Daoy (cell line): ENCODE measurements around the gene DNAH14. TPM values are rescaled to one million over a fixed set of nuclear protein-coding genes. Genes with fewer than 3 reads are reported as not detected.

Source experiments
- DNase-seq: peaks from one replicate; pipeline ENCODE4 v3.0.0-alpha.2; 2015; ENCODE audit warnings: low read depth
- total RNA-seq: library from RNA; depleted of rRNA; stranded (reverse); fragments of >200 nt; shearing (Covaris generic); gene quantifications from 2 replicates; pipeline ENCODE4 v1.2.3, GENCODE V29; 2014

The DNAH14 gene
- total RNA-seq, 1 experiment from 2014 or later, result 32.5 TPM

DNA sequence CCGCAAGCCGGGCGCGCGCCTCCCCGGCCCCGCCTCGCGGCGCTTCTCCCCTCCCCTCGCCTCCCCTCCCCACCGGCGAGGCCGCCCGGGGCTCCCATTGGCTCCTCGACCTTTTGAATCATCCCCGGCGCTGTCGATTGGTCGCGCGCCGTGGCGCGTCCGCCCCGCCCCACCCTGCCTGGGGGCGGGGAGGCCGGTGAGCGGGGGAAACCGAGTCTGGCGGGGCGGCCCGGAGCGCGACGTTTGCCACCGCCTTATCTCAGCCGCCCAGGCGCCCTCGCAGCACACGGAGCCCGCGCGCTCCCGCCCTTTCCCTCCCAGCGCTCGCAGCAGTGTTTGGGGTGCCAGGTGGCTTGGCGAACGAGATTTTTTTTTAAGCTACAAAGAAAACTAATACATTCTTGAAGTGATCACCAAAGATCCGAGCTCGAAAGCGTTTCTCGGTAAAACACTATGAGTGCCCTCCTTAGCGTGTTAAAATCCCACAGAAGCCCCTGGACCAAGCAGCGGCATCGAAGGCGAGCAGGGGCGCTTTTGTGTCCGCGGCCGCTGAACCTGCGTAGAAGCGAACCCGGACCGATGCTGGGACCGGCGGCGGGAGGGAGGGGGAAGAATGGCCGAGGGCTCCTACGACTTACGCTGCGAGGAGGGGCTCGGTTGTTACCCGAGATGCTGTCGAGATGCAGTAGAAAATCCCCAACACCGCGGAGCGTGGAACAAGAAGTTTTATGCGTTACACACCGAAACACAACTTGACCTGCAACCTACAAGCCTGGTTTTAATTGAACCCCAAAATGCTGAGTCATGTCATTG lies 498.8 kb downstream of the DNAH14 start:
- DNase-seq, result peak; percentile 96

DNA sequence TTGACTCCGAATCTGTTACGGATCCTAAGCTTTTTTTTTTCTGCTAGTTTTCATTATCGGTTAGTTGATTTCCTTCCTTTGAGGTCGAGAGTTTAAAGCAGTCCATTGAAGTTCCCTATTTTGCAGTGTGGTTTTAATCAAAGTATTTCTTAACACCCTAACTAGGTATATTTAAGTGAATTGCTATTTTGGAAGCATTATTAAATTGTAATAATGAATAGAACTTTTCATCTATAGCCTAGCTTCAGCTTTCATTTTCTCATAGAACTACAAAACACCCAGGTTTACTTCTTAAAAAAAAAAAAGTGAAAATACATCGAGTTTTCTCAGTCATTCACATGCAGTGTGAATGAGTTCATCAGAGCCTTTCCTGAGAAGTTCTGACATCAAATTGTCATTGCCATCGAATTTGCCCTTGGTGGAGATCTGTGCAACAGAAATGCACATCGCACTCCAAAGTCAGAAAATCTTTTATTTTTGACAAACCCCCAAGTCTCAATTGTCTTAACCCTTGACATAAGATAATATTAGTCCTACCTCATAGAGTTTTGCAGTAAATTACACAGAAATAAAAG lies 499.5 kb downstream of the DNAH14 start:
- no peak for DNase-seq

DNA sequence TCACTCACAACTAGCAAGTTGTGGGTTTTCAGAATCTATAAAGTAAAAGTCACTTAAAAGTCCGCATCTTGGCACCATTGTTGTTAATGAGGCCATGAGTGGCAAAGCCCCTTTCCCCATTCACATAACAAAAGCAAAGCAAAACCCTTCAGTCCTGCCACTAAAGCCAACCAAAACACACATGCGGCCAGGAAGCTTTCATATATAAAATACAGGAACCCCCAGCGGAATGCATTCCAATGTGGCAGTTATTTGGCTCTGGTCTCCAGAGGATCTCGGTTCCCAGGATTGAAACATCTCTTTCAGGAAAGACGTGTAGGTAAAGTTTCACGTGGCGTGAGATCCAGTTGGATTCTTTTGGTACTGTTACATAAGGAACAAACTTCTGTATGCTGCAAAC lies 500.8 kb downstream of the DNAH14 start:
- DNase-seq, result no peak

DNA sequence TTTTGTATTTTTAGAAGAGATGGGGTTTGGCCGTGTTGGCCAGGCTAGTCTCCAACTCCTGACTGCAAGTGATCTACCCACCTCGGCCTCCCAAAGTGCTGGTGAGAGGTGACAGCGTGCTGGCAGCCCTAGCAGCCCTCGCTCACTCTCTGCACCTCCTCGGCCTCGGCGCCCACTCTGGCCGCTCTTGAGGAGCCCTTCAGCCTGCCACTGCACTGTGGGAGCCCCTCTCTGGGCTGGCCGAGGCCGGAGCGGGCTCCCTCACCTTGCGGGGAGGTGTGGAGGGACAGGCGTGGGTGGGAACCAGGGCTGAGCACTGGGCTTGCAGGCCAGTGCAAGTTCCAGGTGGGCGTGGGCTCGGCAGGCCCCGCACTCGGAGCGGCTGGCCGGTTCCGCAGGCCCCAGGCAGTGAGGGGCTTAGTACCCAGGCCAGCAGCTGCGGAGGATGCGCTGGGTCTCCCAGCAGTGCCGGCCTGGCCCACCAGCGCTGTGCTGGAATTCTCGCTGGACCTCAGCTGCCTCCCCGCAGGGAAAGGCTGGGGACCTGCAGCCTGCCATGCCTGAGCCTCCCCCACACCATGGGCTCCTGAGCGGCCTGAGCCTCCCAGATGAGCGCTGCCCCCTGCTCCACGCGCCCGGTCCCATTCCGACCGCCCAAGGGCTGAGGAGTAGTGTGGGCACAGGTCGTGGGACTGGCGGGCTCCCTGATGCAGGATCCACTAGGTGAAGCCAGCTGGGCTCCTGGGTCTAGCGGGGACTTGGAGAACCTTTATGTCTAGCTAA lies 501.8 kb downstream of the DNAH14 start:
- no peak for DNase-seq

DNA sequence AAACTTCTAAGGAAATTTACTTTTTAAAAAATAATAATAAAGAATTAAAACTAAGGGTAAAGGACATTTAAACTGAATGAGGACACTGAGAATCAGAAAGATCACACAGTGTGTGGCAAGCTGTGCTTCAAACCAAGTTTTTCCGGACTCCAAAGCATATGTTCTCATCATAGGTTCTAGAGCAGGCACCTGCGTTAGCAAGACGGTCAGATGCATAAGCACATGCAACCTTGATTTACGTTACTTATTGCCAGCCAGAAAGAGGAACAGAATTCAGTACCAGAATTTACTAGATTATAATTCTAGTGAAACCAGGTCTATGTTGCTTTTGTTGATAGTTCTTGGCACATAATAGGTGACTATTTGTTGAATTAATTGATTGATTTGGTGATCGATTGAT lies 504.6 kb downstream of the DNAH14 start:
- DNase-seq, result no peak

DNA sequence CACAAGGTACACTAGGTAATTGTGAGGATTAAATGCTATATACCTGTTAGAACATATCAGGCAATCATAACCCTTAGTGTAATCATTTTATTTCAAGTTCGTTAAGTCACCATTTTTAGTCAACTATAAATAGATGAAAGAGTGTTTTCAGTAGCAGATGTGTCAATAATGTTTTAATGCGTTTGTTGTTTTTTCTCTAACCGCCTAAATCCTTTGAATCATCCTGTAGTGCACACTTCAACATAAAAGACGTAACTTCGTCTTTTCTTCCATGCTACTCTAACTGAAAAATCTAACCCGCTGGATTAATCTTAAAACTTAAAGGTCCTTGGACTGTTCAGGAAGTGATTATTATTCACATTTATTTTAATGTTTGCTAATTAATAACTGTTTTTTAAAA lies 505.6 kb downstream of the DNAH14 start:
- no peak for DNase-seq

DNA sequence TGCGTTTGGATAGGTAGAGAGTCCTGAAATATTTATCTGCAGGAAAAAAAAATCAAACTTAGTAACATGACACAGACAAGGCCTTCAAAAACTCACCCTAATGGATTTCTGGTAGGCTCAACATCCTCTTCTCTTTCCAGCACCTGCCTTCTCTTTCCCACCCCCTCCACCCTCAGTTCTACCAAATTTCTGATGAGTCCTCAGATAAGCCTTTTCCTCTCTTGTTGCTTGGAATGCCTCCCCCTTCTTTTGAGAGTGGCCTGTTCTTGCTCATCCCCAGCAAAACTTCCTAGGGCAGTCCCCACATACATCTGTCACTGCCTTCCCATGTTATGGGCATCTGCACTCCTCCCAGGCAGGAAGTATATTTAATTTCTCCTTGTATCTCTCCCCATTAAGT lies 506.0 kb downstream of the DNAH14 start:
- no peak for DNase-seq

DNA sequence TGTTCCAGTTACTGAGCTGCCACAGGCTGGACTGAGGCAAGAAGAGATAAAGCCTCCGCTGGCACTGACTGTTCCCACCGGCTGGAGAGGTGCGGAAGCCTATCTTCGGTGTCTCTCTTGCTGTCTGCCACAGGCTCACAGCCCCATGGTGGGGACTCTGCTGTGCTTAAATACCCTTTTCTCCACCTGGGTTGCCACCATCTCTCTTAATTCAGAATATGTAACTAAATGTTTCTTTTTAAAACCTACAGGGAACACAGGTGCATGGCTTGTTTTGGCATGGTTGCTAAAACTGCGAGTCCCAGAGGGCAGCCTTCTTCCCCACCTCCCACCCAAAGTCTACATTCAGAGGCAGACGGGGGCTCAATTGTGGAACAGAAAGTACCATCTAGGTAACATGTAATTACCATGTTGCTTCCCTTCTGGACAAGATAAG lies 506.5 kb downstream of the DNAH14 start:
- DNase-seq, result no peak

DNA sequence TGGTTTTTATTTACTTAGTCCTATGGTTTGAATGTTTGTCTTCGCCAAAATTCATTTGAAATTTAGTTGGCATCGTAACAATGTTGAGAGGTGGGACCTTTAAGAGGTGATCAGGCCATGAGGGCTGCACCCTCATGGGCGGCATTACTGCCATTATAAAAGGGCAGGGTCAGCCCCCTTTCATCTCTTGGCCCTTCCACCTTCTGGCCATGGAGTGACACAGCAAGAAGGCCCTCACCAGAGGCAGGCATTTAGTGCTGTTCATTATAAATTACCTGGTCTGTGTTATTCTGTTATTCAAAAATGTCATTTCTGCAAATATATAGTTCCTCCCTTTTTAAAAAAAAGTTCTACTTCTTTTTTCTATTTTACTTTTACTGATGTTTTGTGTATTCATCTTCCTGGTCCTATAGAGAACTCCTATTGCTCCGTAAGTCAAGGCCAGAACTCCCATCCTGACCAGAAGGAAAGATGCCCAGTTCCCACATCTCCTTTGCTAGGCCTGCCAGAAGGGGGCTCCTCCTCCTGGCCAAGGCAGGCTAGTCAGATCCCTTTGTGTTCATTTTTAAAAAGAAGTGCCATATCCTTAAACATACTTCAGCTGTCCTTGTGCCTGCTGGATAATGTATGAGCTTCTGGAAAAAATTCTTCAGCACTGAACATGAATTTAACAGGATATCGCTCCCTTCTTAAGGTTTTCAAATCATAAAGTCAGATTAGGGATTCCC lies 508.4 kb downstream of the DNAH14 start:
- no peak for DNase-seq

DNA sequence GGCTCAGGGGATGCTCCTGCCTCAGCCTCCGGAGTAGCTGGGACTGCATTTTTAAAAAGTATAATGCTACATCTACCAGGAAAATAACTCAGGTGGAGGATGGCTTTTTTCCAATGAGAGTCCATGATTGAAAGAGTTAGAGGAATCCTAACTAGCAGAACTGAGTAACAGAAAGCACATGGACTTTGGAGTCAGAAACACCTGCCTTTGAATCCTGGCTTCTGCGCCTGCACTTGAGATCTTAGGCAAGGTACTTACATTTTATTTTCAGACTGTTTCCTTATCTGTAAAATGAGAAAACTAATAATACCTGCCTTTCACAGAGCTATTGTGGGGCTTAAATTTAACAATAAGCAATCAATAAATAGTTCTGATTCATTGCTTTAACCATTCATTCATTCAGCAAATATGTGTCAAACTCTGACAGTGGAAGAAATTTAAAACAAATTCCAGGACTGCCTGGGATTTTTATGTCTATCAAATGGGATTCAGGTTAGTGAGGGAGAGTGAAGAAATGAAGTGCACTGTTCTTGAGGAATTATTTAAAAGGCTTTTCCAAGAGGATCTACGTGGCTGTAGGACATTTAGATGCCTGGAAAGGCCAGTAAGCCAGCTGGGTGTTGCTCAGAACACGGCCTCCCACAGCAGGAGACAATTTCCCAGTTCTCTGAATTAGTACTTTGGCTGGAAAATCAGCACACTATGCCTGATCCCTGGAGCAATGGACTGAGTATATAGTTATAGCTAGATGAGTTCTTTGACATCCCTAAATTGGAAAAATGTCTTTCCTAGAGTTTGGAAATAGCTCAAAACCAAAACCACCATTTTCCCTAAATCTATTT lies 511.1 kb downstream of the DNAH14 start:
- DNase-seq, result no peak

DNA sequence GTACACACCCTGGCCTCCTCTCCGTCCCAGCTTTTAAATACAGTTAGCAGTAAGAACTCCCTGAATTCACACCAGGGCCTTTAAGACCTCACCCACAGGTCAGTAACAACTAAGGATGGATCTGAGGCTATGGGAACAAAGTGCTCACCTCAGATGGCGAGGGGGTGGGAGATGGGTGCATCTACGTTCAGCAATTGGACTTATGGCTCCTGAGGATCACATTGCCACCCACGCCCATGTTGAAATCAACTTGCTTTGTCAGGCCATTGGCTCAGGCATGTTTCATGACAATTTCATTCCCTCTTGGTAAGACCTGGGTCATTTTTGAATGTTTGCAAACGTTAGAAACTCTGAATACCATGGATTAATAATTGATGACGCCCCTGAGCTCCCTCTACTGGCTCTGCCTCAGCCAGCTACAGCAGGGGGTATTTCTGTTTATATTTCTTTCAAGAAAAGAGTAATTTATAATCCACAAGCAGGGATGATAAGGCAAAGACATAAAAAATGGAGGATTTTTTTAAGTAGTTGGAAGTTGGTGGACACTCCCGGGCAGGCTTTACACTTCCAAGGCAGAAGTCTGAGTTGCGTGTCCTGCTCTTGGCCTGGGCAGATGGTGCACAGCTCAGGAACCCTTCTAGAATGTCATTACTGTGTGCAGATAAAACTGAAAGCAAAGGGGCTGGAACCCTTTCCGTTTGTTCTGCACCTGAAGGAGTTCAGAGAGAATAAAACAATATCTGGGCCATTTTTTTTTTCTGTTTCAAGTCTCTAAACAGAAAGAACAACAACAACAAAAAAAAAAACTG lies 512.0 kb downstream of the DNAH14 start:
- DNase-seq, result no peak

DNA sequence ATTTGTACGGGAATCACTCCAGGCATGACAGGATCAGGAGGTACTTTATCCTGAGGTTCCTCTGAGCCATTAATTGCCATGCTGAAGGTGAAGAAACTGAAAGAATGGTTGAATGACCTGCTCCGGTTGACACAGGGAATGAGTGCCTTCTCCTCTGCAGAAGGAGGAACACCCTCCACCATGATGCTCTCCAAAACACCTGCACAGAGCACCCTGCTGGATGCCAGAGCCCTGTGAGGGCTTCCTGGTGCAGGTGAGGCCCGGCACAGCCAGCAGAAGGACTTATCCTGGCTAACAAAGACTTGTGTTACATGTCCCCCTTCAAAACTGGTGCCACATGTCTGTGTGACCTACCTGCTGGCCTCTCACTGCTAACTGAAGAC lies 512.6 kb downstream of the DNAH14 start:
- no peak for DNase-seq

DNA sequence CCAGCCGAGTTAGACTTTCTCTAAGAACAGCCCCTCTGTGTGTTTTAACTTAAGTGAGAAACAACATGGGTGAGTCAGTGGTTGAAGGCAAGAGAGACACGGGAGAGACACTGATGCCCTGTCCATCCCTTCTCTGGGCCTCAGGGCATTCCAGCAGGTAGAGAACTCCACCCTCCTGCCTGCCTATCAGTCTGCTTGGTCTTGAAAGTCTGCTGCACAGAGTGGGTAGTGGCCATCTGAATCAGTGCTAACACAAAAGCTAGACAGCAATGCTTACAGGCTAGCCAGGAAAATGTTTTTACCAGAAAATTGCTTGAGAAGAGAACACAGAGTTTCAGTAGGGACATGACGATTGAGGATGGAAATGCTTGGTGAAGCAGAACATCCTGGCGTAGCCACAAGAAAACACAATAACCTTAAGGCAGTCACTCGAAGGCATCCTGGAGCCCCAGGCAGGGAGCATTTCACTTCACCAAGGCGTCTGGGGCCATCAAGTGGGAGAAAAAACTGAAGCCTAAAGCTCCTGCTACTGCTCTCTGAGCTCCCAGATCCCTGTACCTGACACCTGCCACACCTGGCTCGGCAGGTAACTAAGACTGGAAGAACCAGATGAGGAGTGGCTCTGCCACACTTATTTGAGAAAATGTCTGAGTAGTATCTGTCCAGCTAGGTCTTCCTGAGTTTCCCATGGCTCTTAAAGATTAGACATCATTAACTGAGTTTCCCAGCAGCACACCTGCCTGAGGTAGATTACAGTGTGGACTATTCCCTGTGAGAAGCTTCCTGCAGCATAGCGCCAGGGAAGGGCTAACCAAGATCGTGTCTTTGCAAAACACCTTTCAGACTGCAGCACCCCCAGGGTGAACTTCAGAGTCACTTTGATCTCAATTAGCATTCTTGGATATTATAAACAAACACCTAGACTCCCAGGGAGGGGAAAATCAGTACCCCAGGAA lies 516.4 kb downstream of the DNAH14 start:
- DNase-seq, result no peak

DNA sequence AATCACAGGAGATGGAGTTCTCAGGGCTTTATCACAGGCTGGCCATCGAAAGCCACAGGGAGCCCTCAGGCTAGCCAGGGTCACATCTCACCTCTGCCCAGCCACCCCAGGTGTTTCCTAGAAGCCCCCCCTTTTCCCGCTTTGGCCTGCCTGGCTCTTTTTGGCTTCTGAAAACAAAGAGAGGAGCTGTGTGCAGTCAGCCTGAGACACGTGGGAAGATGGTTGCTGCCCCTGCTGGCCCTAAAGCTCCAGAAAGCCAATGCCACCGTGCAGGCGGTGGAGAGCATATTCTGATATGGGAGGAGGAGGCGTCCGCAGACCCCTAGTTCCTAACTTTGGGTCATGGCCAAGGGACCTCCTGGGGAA lies 517.1 kb downstream of the DNAH14 start:
- DNase-seq, result no peak

DNA sequence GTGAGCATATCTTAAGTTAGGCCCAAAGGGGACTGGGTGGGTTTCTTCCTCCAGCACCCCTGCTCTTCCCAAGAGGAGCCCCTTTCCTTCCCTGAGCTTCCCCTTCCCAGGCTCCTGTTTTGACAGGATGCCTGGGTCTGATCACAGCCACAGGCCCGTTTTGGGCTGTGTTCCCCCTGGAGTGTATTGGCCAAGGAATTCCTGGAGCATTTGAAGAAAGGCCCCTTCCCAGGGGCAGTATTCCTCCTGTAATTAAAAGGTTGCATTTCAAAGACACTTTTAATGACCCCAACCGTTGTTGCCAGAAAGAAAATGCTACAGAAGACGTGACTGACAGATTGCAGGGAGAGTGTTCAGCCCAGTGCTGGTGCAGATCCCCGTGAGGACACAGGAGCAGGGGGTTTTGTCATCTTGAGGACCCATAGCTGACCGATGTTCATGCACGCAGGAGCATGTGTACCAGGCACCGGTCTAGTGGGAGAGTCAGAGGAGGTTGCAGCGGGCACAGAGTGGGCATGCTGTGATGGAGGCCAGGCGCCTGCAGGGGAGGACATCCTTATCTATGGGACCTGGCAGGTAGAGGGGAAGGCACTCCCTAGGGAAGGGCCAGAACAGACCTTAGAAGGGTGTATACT lies 517.6 kb downstream of the DNAH14 start:
- DNase-seq, result no peak

DNA sequence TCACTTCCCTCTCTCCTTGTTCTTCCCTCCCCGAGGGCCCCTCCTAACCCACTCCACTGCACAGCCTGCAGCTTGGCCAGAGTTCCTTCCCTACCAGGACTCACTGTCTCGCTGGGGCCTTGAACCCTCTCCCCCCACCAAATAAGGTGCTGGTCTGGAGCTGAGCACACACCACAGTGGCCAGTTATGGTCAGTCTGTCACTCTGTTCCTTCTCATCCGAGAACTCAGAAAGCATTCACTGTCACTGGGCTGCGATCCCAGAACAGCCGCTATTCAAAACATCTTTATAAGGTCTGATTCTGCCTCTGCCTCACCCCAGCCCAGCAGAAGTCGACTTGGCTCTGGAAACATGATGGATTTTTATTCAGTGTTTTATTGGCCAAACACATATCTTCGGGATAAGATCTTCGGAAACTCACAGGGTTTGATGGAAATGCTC lies 518.2 kb downstream of the DNAH14 start:
- no peak for DNase-seq

DNA sequence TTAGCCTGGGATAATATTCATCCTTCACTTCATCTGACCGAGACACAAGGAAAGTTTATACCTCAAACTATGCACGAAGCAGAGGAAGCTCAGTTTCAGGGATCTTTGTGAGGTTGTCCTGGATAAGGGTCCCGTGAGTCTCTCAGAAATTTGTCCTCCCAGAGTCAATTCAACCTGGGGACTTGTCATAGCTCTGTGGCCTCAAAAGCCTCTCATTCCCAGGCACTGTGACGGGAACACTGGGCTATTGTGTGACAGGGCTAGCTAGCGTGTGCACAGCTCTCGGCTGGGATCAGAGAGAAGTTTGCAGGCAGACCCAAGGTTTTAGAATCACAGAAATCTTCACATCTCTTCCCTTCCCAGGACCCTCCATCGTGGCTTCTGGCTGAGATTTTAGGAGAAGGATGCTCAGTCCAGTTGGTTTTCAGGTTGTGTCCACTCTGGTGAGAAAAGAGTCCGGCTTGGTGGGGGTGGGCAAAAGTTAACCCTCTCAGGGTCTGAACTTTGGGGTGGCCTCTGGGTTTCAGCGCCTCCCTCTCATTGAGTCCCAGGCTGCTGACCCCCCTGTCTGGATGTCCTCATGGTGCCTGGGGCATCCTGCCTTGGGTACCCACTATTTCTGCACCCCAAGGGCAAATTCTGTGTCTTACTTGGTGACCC lies 518.8 kb downstream of the DNAH14 start:
- DNase-seq, result no peak
